Endothelial cell of hepatic sinusoid (primary cell): ENCODE data around the gene BCKDHA.
"Not testable (repeated sequence)": the region's sequence is repeated elsewhere in the genome, so short reads cannot be mapped to it uniquely, and the experiment has no call there.

Experiments
- in situ Hi-C: cut with HindIII; loops from 2 replicates; pipeline ENCODE4 v1.10.0; 2017; ENCODE audit warnings: low sequenced_read_pairs

Gene BCKDHA

DNA sequence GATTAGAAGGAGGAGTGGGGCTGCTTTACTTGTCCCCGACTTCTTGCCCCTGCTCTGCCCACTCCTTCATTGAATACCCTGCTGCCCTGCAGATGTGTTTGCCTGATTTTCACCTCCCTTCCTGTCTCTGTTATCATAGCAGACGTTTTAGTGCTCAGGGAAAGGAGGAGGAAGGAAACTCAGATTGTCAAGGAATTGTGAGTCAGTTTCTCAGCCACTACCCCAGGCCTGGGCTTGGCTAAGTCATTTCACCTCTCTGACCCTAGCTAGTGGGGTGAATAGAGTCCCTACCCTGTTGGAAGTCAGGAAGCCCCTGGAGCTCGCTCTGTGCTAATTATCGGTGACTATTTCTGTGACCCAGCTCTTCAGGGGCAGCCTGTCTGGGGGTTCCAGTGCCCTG lies 3.9 kb downstream of the BCKDHA start:
- in situ Hi-C loops: no loop called here

DNA sequence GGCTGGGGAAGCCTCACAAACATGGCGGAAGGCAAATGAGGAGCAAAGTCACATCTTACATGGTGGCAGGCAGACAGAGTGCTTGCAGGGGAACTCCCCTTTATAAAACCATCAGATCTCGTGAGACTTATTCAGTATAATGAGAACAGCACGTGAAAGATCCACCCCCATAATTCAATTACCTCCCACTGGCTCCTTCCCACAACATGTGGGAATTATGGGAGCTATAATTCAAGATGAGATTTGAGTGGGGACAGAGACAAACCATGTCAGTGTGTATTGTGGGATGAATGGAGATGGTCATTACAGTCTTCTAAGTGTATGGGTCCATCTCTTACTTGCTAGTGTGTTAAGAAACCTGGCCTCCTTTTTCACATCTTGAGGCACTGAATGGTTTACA lies 4.4 kb downstream of the BCKDHA start:
- in situ Hi-C loops: no loop called here

DNA sequence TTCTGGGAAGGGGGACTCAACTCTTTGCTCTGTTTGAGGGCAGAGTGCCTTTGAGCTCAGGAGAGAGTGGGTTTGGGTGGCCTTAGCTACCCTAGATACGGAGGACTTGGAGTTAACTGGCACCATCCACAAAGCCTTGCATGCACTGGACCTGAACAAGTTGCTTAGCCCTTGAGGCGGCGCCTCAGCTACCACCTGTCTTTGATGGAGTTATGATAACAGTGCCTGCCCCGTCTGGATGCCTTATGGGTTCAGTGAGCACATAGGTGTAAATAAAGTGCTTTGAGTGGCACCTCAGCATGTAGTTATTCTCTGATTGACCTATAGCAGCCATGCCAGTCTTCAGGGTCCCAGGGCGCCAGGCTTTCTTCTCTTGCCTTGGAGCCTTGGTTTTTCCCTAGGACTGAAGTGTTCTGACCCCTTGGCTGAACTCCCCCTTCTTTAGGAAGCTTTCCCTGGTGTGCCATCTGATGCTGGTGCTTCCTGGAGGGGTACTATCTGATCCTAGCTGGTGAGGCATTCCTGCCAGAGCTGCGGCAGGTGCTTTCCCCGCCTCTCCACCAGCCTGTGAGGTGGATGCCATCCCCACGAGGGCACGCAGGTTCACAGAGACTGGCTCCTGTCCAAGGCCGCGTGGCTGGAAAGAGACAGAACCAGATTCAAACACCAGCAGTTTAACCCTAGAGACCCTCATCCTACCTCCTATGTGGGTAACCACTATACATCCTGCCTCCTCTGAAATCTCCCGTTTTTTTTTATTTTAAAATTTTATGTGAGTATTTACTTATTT lies 5.8 kb downstream of the BCKDHA start:
- in situ Hi-C loops: no loop called here

DNA sequence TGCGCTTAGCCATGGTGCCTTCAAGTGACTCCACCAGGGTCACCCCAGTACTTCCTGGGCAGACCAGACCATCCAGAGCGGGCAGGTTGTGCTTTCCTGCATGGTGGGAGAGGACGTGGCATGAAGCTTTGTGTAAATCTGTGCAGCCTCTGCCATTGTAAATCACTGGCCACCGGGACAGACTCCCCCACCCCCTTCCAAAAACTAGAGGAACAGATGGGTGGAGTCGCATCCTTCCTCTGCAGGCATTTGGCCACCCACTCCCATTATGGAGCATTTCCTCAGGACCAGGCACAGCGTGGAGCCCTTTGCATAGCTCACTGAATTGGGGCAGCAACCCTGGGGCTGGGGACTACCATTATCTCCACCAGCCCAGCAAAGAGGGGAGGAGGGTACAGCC lies 8.2 kb downstream of the BCKDHA start:
- in situ Hi-C loops: no loop called here

DNA sequence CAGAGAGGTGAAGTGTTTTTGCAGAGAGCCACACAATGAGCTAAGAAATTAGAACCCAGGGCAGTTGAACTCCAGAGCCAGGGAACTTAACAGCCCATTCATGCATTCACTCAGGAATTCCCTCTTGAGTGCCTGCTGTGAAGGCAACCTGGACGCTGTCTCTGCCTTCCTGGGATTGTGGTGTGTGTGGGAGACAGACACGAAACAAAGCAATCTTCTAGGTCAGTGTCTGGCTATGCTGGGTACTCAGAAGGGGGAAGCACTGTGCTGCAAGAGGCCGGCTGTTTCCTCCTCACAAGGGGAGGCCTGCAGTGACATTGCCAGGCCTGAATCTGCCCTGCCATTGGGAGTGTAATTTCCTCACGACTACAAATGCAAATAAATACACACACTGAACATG lies 9.7 kb downstream of the BCKDHA start:
- in situ Hi-C loops: no loop called here

DNA sequence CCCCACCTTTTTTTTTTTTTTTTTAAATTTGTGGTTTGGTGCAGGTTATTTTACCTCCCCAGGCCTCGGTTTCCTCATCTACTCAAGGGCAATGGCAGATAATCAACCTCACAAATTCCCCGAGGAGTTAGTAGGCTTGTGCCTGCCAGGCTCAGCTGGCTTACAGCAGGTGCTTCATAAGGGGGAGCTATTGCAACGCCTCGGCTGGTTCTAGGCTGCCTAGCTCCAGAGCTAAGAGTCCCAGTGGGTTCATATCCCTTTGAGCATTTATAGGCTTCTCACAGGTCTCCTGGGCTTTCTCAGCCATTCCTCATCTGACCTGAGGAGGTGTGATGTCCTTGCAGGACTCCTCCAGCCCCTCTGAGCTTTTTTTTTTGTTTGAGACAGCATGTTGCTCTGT lies 10.6 kb downstream of the BCKDHA start:
- in situ Hi-C loops: no loop called here

DNA sequence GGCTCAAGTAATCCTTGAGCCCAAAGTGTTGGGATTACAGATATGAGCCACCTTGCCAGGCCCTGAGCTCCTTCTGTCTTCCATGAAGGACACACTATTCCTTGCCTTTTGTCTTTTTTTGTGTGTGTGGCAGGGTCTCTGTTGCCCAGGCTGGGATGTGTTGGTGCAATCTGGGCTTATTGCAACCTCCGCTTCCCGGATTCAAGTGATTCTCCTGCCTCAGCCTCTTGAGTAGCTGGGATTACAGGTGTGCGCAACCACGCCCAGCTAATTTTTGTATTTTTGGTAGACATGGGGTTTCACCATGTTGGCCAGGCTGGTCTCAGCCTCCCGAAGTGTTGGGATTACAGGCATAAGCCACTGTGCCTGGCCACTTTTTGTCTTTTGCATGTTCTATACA lies 11.2 kb downstream of the BCKDHA start:
- in situ Hi-C loops: not testable (repeated sequence)

DNA sequence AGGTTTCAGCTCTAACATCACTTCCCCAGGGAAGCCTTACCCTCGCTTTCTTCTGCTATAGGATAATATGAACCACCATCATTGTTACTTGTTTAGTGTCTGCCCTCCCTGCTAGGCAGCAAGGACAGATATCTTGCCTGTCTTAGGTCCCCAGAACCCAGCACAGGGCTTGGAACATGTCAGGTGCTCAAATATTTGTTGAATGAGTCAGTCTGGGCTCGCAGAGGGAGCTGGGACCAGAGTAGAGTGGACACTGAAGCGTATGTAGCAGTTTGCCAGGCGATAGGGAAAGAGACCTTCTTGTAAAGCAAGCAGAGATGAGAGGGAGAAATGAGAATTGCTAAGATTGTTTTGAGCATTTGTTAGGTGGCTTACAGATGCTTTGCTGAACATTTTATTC lies 11.7 kb downstream of the BCKDHA start:
- in situ Hi-C loops: no loop called here

DNA sequence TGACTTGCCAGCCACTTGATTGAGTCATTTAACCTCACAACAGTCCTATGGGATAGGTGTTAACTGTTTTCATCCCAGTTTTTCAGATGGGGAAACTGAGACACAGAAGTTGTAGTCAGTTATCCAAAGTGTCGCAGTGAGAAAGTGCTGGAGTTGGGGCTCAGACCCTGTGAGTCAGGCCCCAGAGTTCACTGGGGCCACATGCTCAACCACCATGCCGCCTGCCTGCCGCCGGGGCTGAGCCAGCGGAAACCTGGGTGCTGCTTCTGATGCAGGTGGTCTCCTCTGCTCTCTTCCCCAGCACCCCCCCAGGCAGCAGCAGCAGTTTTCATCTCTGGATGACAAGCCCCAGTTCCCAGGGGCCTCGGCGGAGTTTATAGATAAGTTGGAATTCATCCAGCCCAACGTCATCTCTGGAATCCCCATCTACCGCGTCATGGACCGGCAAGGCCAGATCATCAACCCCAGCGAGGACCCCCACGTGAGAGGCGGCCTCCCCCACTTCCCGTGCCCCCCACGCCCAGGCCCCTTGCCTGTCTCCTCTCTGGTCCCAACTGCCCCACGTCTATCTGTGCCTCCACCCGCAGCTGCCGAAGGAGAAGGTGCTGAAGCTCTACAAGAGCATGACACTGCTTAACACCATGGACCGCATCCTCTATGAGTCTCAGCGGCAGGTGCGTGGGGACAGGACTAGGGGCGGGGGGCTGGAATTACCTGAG lies 12.9 kb downstream of the BCKDHA start:
- in situ Hi-C loops: no loop called here

DNA sequence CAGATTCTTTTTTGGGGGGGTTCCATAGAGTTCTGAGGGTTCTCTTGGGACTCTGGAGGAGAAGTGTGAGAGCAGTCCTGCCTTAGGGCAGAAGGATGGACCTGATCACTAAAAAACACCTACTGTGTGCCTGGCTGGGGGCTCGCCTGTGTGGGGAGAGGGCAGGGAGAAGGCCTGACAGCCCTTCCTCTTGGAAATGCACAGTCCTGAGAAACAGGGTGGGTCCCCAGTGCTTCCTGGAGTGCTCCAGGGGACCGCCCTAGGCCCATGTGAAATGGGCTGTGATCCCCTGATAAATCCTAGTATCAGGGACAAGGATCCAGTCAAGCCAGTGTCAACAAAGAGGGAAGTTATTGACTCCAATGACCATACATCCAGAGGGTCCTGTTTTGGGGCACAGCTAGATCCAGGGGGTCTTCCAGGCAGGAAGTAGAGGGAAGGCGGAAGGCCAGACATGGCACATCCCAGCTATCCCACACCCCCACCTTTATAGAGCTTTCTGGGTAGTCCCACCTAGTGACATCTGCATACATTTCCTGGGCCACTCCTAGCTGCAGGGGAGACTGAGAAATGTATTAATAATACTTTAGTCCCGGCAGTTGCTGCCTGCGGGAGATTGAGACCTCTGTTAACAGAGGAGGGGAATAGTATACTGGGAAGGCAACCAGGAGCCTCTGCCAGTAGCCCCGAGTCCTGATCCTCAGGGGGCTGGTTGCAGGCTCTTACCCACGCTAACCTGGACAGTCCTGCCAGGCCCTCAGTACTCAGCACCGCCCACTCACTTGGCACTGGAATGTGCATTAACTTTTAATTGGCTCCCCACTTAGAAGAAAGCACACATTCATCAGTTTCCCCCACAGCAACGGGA lies 13.7 kb downstream of the BCKDHA start:
- in situ Hi-C loops: no loop called here

DNA sequence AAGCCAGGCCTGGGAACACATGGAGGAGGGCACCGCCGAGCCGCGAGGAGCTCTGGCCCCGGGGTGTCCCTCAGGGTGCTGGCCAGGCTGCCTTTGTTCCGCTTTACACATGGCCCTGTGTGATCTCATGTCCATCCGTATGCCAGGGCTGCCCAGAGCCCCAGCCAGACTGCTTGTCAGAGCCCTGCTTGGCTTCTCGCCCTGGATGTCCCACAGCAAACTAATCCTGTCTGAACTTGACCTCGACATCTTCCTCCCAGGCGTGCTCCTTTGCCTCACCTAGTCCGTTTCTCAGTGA lies 14.3 kb downstream of the BCKDHA start:
- in situ Hi-C loops: no loop called here

DNA sequence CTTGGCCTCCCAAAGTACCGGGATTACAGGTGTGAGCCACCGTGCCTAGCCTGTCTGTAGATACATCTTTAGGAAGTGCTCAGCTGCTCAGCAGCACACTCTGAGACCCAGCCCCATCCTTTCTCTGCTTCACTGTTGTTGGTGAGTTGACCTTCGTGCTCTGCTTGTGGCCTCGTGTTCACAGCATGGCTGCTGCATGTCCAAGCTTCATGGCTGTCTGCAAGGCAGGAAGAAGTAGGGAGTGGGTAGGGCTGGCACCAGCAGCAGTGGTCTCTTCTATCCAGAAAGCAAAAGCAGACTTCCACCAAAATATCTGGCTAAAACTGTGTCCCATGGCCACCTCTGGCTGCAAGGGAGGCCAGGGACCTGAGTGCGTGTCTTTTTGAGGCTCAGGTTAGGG lies 15.3 kb downstream of the BCKDHA start:
- in situ Hi-C loops: no loop called here

DNA sequence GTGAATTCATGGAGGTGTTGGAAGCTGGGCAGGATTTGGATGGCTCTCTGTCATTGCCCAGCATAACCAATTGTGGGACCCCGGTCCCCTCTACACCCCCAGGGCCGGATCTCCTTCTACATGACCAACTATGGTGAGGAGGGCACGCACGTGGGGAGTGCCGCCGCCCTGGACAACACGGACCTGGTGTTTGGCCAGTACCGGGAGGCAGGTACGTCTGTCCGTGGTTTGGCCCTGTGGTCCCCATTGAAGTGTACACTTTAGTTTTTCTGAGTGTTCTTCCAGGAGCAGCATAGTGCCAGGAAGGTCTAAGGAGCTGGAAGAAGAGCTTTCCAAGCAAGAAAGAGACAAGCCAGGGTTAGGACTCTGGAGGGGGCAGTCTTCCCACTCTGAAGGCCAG lies 16.3 kb downstream of the BCKDHA start:
- in situ Hi-C loops: no loop called here

DNA sequence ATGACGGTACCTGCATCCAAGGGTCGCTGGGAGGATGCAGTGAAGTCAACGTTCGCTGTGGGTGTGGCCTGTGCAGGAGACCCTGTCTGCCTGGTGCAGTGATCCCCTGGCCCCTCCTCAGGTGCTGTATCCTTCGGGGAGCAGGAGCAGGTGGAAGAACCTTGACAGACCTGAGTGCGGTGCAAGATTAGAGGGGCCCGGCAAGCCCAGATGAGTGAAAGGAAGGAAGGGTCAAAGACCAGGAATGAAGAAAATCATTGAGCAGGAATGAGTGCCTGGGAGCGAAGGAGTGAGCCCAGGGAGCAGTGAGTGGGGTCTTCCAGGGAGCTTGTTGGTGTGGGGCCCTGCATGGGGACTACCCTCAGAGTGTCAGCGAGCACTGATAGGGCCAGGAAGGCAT lies 16.8 kb downstream of the BCKDHA start:
- in situ Hi-C loops: no loop called here

DNA sequence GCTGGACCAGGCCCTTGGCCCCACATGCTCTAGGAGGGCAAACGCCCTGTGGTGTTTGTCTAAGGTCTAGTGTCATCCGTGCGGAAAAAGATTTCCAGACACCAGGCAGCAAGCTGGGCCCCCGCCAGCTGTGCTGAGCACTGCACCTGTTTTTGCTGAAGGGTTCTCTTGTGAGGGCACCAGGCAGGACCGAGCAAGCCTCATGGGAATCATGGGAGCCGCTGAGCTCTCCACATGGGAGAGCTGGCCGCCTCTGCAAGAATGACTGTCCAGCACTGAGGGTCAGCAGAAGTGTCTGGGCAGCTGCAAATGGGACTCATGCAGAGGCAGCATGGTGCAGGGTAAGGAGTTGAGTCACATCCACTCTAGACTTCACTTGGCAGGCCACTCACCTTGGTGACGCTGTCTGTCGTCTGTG lies 17.5 kb downstream of the BCKDHA start:
- in situ Hi-C loops: no loop called here

DNA sequence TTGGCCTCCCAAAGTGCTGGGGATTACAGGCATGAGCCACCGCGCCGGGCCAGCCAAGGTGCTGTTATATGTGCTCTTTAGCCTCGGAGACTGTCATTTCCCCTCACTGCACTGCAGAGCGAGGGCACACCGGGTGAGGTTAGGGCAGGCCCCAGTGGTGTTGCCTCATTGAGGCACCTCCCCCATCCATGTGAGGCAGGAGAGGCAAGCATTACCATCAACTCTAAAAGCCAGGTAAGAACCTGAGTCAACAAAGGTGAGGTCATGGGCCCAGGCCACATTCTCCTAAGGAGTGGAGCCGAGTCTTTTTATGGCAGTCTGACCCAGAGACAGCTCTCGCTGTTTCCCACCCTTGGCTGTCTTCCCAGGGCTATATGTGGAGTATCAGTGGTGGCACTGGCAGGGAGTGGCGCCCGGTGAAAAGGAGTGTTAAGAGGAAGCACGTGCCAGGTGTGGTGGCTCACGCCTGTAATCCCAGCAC lies 18.6 kb downstream of the BCKDHA start:
- in situ Hi-C loops: no loop called here

DNA sequence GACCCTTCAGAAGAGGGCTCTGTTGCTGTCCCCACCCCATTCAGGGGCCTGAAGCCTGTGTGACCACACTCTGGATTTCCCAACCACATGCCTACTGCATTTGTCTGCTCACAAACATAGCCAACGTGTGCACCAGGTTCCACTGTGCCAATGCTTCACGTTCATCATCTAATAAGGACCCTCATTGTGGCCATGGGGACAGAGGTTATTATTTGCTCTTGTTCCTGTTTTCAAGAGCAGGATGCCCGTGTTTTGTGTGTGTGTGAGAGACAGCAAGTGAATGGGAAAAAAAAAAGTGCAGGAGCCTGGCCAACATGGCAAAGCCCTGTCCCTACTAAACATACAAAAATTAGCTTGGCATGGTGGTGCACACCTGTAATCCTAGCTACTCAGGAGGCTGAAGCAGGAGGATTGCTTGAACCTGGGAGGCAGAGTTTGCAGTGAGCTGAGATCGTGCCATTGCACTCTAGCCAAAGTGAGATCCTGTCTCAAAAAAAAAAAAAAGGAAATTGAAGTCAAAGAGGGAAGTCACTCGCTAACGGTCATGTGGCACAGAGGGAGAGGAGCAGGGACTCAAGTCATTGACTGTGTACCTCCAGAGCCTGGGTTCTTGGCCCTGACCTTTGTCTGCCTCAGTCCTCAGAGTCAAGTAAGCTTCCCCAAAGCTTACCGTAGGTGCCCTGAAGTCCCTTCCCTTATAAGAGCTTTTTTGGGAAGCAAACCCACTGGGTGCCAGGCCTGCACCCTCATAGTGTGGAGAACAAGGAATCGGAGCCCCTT lies 22.7 kb downstream of the BCKDHA start:
- in situ Hi-C loops: no loop called here

DNA sequence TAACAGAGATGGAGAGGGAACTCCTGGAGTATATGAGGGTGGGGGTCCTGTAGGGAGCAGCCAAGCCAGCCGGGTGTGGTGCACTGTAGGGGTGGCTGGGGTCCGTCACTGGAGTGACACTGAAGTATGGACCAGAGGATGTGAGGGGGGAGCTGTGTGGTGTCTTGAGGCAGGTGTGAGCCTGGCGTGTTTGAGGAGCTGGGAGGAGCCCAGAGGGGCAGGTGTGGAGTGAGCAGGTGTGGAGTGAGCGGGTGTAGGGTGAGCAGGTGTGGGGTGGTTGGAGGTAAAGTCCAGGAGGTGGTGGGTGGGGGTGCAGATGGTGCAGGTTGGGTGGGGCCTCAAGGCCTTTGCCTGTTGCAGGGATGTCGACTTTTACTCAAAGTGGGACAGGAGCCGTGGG lies 23.7 kb downstream of the BCKDHA start:
- in situ Hi-C loops: no loop called here

DNA sequence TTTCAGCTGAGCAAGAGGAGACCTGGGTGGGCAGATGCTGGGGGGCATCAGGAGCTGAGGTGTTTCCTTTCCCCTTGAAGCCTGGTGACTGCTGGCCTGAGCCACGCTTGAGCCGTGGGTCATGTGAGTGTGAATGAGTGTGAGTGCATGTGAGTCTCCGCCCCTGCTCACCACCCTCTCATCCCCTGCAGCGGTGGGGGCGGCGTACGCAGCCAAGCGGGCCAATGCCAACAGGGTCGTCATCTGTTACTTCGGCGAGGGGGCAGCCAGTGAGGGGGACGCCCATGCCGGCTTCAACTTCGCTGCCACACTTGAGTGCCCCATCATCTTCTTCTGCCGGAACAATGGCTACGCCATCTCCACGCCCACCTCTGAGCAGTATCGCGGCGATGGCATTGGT lies 24.4 kb downstream of the BCKDHA start:
- in situ Hi-C loops: no loop called here

DNA sequence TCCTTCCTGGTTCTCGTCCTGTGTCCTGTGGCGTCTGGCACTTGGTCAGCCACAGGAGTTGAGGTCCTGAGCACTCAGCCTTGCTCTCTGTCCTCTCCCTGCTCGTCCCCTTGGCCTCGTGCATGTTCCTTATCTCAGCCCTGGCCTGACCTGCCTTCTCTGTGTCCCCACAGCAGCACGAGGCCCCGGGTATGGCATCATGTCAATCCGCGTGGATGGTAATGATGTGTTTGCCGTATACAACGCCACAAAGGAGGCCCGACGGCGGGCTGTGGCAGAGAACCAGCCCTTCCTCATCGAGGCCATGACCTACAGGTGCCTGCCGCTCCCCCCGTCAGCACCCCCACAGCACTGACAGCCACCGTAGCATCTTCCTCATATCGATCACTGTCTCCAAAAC lies 24.8 kb downstream of the BCKDHA start:
- in situ Hi-C loops: no loop called here

DNA sequence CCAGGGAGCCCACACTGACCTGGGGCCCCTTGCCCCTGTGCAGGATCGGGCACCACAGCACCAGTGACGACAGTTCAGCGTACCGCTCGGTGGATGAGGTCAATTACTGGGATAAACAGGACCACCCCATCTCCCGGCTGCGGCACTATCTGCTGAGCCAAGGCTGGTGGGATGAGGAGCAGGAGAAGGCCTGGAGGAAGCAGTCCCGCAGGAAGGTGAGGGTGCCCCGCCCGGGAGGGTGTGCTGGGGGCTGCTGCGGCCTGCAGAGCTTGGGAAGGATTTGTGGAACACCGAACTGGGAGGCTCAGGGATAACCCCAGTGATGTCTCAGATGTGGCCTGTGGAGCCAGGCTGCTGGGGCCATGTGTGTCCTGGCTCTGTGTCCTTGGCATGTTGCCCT lies 25.3 kb downstream of the BCKDHA start:
- in situ Hi-C loops: no loop called here
